Measurements from ENCODE around the gene PLEKHG3. TPM values are rescaled to one million over a fixed set of nuclear protein-coding genes. Genes with fewer than 3 reads are reported as not detected.

PLEKHG3 gene
- total RNA-seq, 1 donor from 2014 or later = 16.7 TPM

GRCh38 chr14:64741961-64742360, 37.7 kb downstream of the PLEKHG3 start:
- no peak for DNase-seq (ENCODE audit: extremely low read depth, low read depth, low spot score)

DNA sequence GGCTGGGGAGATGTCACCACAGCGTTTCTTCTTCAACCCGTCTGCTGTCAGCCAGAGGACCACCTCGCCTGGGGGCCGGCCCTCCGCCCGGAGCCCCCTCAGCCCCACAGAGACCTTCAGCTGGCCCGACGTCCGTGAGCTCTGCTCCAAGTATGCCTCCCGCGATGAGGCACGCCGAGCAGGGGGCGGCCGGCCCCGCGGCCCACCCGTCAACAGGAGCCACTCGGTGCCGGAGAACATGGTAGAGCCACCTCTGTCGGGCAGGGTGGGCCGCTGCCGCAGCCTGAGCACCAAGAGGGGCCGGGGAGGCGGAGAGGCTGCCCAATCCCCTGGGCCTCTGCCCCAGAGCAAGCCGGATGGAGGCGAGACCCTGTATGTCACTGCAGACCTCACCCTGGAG, 38.8 kb downstream of the PLEKHG3 start:
- no peak for DNase-seq (ENCODE audit: extremely low read depth, low read depth, low spot score)

DNA sequence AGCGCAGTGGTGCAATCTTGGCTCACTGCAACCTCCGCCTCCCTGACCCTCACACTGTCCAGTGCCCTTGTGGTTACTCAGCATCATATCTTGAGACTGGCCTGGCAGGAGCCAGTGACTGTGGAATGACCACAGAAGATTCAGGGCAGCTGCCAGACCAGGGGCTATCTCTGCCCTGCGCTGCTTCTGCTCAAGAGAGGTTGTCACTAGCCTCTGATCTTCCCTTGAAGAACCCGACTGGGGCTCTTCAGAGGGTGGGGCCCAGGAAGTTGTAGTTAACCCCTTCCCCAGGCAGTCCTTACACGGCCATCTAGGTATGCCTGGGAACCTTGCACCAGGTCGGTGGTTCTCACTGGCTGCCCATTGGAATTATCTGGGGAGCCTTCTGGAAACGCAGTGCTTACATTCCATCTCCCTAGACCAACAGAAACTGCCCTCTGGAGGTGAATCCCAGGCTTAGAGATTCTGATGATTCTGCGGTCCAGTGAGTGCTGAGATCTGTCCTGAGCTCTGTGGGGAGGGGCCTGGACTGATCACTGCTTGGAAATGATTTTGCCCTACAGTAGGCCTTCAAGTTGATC, 41.4 kb downstream of the PLEKHG3 start:
- DNase-seq (ENCODE audit: extremely low read depth, low read depth, low spot score) = no peak

GRCh38 chr14:64746298-64747250, 42.4 kb downstream of the PLEKHG3 start:
- no peak for DNase-seq (ENCODE audit: extremely low read depth, low read depth, low spot score)

DNA sequence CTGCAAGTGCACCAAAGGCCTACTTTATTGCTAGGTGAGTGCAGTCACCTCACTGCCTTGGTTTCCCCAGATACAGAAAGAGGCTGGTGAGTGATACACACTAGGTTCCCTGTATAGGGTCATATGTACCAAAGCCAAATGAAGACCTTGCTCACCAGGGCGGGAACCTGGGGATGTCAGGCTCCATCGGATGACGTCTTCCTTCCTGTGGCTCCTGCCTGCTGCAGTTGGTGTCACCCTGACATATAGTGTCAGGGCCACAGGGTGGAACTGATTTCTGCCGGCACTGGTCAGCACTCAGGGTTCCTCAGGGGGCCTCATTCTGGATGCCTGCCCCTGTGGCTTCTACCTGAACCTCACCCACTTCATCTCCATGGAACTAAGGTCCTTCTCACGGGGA, 43.1 kb downstream of the PLEKHG3 start:
- DNase-seq (ENCODE audit: extremely low read depth, low read depth, low spot score) = no peak

GRCh38 chr14:64748521-64748920, 44.3 kb downstream of the PLEKHG3 start:
- DNase-seq (ENCODE audit: extremely low read depth, low read depth, low spot score) = no peak

DNA sequence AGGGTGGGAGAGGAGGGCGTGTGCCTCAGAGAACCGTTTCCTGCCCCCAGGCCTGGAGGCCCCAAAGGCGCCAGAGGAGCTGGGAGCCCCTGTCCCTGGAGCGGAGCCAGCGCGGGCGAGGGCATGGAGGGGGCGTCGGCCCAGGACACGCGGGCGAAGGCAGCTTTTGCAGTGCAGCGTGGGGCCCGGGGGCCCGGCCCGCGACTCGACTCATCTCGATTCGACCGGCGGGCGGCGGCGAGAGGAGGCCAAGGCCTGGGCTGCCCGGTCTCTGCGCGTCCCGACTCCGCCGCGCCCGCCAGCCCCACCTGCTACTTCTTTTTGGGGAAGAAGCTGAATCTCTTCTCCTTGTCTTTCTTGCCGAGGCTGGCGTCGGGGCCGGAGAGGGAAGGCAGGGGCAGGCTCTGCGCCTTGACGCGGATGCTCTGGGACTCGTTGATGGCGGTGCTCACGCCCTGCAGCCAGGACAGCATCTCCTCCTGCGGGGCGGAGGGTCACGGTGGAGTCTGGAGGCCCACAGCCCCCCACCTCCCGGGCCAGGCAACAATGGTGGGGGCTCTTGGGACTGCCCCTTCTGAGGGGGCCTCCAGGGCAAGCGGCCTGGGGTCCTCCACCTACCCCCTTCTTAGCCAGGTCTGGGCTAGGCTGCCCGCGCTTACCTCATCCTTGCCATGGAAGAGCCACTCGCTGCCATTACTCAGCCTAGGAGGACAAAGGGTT, 44.9 kb downstream of the PLEKHG3 start:
- DNase-seq (ENCODE audit: extremely low read depth, low read depth, low spot score) = no peak

- DNase-seq (ENCODE audit: extremely low read depth, low read depth, low spot score) = no peak
These were observed 48.7 kb downstream of the PLEKHG3 start for GRCh38 chr14:64752909-64753308.

GRCh38 chr14:64753374-64753773, 49.1 kb downstream of the PLEKHG3 start:
- DNase-seq (ENCODE audit: extremely low read depth, low read depth, low spot score) = no peak

- no peak for DNase-seq (ENCODE audit: extremely low read depth, low read depth, low spot score)
These were observed 49.8 kb downstream of the PLEKHG3 start for GRCh38 chr14:64753999-64754398.

DNA sequence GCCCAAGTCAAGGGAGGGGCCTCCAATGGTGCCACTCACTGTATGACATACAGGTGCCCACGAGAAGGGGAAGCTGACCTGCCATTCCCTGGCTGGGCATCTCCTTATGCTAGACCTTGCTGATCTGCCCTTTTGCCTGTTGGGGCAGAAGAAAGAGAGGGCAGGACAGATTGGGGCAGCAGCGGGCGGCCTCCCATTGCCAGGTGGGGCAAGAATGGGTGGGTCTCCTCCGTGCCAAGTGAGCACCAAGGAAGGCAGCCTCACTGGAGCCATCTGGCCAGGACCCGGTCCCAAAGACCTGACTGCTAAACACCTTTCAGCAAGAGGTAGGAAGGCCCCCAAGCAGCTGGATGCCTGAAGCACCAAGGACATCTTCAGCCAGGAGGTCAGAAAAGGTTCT, 50.5 kb downstream of the PLEKHG3 start:
- DNase-seq (ENCODE audit: extremely low read depth, low read depth, low spot score) = no peak

DNA sequence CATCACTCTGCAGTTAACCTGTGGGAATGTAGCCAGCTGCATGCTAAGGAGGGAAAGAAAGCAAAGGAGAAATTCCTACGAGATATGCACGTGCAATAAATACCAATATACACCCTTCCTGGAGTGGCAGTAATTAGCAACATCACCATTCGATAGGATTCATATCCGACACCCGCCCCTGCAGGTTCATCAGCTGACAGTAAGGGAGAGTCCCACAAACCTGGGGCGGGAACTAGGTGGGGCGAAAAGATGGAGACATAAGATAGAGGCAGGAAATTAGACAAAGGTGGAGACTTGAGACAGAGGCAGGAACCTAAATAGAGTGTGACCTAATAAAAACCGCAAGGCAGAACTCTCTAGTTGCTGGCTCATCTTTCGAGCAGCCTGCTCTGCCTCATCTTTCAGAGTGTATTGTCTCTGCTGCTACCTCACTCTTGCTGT, 51.6 kb downstream of the PLEKHG3 start:
- no peak for DNase-seq (ENCODE audit: extremely low read depth, low read depth, low spot score)

DNA sequence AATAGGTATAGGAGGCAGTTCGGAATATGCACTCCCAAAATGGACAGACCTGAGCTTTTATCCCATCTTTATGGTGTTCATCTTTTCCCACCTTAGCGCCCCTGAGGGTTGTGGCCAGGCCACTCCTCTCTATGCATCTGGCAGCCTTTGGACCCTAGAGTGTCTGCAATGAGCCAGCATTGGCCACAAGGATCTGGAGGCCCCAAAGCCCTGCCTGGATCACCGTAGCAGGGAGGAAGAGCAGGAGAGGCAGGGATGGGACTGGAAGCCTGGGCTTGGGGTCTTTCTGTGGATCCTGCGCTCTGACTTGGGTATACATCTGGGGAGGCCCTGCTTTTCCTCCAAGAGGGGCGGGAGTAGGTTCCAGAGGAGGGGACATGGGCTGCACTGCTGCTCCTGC, 52.5 kb downstream of the PLEKHG3 start:
- DNase-seq (ENCODE audit: extremely low read depth, low read depth, low spot score) = no peak

DNA sequence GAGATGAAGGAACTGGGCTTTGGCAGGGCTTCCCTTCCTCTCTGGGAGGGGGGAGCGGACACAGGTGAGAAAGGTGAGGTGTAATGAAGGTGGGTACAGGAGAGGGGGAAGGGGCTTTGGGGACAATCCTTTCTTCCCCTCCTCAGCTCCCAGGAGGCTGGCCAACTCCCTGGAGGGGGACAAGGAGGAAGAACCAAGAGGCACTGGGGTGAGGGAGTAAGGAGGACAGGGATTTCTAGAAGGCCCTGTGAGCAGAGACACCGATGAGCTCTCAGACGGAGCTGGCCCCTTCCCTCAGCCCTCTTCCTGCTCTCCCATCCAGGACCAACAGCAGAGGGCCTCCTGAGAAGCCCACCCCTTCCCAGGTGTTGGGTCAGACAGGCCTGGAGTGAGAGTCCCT, 53.4 kb downstream of the PLEKHG3 start:
- DNase-seq (ENCODE audit: extremely low read depth, low read depth, low spot score) = no peak

GRCh38 chr14:64758025-64758521, 53.8 kb downstream of the PLEKHG3 start:
- no peak for DNase-seq (ENCODE audit: extremely low read depth, low read depth, low spot score)

DNA sequence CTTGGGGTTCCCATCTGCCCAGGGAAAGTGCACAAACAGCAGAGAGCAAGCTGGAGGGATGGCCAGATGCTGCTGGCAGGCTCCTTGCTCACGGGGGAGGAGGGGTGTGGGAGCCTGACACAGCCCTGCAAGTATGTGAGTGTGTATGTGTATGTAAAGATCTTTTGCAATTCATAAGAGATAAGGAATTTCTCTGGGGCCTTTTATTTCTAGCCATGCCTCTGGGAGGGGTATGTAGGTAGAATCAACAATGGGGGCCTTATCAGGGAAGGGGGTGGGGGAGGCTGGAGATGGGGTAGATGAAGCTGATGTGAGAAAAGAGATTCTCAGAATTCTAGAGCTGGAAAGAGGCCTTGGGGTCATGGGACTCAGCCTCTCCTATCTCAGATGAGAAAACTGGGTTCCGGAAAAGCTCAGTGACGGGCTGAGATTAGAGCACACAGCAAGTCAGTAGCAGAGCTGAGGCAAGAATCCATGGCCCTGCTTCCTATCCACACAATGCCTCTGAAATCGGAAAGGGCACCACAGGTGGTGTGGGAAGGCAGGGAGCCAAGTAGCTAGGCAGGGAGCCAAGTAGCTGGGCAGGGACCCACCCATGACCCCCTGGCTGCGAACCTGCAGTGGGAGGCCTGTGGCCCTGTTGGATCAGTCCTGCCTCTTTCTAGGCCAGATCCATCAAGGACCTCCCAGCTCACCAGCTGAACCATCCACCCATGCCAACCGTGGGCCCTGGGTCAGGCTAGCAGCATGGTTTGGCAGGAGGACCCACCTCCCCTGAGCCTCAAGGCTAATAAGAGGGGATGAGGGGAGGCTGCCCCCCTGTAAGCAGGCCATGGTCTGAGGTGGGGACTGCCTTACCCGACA, 54.7 kb downstream of the PLEKHG3 start:
- no peak for DNase-seq (ENCODE audit: extremely low read depth, low read depth, low spot score)

DNA sequence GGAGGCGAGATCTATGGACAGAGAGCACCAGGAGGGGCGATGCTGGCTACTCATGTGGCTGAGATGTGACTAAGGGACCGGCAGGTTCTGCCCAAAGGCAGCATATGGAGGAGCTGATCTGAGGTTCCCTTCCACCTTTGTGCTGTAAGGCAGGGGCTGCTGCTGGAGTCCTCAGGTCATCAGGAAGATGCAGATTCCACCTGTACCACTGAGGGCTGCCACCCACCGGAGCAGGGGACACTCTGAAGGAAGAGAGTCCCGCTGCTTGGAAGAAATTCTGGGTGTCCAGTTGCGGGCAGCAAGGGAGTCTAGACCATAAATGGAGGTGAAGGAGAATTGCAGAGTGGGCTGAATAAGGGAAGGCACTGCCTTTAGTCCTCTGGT, 55.3 kb downstream of the PLEKHG3 start:
- no peak for DNase-seq (ENCODE audit: extremely low read depth, low read depth, low spot score)

DNA sequence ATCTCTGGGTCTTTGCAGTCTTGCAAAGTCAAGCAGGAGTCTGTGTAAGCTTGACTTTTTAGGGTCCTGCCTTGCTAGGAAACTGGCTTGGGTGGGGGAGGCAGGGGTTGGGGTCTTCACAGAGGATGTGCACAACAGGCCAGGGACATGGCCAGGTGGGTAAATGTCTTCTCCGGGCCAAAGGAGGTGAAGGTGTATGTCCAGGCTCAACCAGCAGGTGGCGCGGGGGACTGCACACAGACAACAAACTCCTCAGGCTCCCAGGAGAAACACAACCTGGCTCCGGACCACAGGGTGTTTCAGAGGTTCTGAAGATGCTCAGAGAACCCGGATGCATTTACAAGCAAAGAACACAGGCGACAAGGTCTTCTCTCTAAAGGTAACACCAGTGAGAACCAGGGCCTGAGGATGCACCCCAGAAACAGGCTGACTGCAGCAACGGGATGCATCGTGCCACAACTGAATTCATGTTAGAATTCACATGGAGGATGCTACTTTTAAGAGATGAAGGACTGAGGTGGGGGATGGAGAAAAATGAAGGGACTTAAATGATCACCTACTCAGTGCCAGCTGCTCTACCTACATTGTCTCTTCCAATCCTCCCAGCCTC, 56.0 kb downstream of the PLEKHG3 start:
- no peak for DNase-seq (ENCODE audit: extremely low read depth, low read depth, low spot score)

GRCh38 chr14:64760916-64761315, 56.7 kb downstream of the PLEKHG3 start:
- DNase-seq (ENCODE audit: extremely low read depth, low read depth, low spot score) = no peak

- DNase-seq (ENCODE audit: extremely low read depth, low read depth, low spot score) = no peak
These were observed 57.3 kb downstream of the PLEKHG3 start for GRCh38 chr14:64761441-64762043.
